PC-3 (cell line): ENCODE measurements around the gene UBA6.

Experiments
- EZH2 ChIP-seq: fragments of 300-600 bp; sonication (generic); IDR thresholded peaks from one replicate; pipeline ENCODE4 v1.6.1; 2017; ENCODE audit warnings: antibody characterized with exemption, mild to moderate bottlenecking, low read length; ENCODE audit not compliant: unreplicated experiment
- EZH2phosphoT487 ChIP-seq: fragments of 300-600 bp; sonication (generic); IDR thresholded peaks from 2 replicates; pipeline ENCODE4 v1.6.1; 2018; ENCODE audit warnings: mild to moderate bottlenecking, antibody characterized with exemption, low read length, borderline replicate concordance
- TF ChIP-seq, protein P1 (sequence below): fragments of 300-600 bp; sonication (generic); conservative IDR thresholded peaks from 2 replicates; pipeline ENCODE4 v1.5.1; 2017; ENCODE audit warnings: antibody characterized with exemption, low read depth, mild to moderate bottlenecking, low read length

DNA sequence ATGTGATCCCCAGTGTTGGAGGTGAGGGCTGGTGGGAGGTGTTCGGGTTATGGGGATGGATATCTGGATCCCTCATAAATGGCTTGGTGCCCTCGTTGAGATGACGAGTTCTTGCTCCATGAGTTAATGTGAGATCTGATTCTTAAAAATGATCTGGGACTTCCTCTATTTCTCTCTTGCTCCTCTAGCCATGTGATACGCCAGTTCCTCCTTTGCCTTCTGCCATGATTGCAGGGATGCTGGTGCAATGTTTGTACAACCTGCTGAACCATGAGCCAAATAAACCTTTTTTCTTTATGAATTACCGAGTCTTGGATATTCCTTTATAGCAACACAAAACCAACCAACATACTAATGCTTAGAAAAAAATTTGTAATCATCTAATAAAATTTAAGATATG is 85.8 kb downstream of the UBA6 start:
- TF ChIP-seq, protein P1, sequence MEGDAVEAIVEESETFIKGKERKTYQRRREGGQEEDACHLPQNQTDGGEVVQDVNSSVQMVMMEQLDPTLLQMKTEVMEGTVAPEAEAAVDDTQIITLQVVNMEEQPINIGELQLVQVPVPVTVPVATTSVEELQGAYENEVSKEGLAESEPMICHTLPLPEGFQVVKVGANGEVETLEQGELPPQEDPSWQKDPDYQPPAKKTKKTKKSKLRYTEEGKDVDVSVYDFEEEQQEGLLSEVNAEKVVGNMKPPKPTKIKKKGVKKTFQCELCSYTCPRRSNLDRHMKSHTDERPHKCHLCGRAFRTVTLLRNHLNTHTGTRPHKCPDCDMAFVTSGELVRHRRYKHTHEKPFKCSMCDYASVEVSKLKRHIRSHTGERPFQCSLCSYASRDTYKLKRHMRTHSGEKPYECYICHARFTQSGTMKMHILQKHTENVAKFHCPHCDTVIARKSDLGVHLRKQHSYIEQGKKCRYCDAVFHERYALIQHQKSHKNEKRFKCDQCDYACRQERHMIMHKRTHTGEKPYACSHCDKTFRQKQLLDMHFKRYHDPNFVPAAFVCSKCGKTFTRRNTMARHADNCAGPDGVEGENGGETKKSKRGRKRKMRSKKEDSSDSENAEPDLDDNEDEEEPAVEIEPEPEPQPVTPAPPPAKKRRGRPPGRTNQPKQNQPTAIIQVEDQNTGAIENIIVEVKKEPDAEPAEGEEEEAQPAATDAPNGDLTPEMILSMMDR, result no peak
- TF ChIP-seq EZH2 (no peak), EZH2phosphoT487 (no peak)
